Activated CD8-positive, alpha-beta memory T cell treated with anti-CD3 and anti-CD28 coated beads for 36 hours (primary cell): ENCODE measurements around the gene DRG2. TPM values are rescaled to one million over a fixed set of nuclear protein-coding genes. Genes with fewer than 3 reads are reported as not detected.

Source experiments
- CTCF ChIA-PET: fragments of 350-600 bp; sonication (Branson Sonifier 250); formaldehyde crosslinking; loops from one replicate; lab custom pipeline; 2021; ENCODE audit warnings: antibody characterized with exemption; lab: Charles Lee
- POLR2A ChIA-PET: fragments of 350-600 bp; sonication (Branson Sonifier 250); formaldehyde crosslinking; loops from one replicate; lab custom pipeline; 2021; ENCODE audit warnings: antibody characterized with exemption; lab: Charles Lee
- total RNA-seq, 2 experiments: library from RNA; stranded (reverse); gene quantifications; one replicate each; pipeline ENCODE4 v1.2.3, GENCODE V29; 2021

DRG2 gene
- total RNA-seq, 2 experiments from 2014 or later = 53.2 to 53.7 TPM

DNA sequence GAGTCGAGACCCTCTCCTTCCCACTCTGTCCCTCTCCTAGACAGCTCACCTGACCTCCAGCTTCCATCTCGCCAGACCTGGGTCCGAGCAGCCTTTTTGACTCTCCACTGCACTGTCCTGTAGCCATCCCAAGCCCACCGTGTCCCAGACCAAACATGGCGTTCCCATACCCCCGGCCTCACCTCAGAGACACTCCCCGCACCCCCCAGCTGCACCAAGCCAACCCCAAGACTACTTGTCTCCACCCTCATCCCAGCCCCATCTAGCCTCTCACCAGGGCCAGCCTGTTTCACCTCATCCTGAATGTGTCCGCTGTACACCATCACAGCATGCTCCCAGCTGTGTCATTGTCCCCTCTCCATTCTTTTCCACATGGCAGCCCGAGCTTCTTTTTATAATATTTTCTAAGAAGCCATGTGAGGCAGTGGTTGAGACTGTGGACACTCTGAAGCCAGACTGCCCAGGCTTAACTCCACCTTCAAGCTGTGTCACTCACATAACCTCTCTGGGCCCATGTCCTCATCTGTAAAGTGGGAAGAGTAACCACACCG is 22.3 kb downstream of the DRG2 start:
- POLR2A ChIA-PET = no interaction called here
- CTCF ChIA-PET = interaction anchor here (1.0 kb wide), 1 partner anchor 107 kb away, joined by 3 read pairs; no protein-coding TSS in a partner anchor

DNA sequence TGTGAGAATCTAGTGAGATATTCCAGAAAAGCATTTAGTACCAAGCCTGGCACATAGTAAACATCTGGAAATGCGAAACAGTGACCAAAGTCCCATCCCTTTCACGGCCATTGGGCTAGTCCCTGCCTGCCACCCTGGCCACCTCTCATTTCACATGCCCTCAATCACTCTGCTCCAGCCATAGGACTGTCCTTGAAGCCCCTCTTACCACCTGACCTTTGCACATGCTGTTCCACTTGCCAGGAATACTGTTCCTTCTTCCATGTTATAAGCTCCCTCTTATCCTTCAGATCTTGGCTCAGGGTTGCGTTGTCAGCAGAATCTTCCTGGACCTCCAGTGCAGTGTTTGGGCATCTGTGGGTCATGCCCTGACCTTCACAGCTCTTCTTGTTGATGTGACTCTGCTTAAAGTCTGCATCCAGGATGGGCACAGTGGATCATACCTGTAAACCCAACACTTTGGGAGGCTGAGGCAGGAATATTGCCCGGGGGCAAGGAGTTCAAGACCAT is 22.9 kb downstream of the DRG2 start:
- ChIA-PET POLR2A (no interaction called here), CTCF (interaction anchor here (1.9 kb wide), 1 partner anchor 14 kb away, joined by 4 read pairs; no protein-coding TSS in a partner anchor)

- ChIA-PET CTCF (interaction anchor here (1.9 kb wide), 1 partner anchor 13 kb away, joined by 4 read pairs; no protein-coding TSS in a partner anchor), POLR2A (no interaction called here)
Observed at GRCh38 chr17:18111330-18111971, 23.7 kb downstream of the DRG2 start.

- ChIA-PET POLR2A (no interaction called here), CTCF (interaction anchor here (0.7 kb wide), 1 partner anchor 42 kb away, joined by 3 read pairs; no protein-coding TSS in a partner anchor)
Observed at GRCh38 chr17:18115517-18115916, 27.8 kb downstream of the DRG2 start.

GRCh38 chr17:18116078-18116477 is 28.3 kb downstream of the DRG2 start:
- POLR2A ChIA-PET = no interaction called here
- CTCF ChIA-PET = no interaction called here

DNA sequence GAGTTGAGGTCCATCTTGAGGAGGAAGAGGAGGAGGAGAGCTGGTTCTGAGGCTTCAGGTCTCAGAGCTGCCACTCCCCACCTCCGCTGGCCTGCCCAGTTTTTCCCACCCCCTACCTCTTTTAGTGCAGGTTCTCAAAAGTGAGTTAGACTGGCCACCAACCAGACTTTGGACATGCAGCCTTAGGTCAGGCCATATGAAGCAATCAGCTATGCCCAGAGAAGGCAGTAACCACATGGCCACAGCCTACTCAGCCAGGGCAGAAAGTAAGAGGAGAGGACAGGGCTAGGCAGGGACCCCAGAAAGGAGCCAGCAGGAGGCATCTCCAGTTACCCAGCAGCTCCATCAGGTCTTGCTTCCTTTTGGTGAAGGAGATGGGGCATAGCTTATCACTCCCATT is 29.8 kb downstream of the DRG2 start:
- CTCF ChIA-PET = no interaction called here

GRCh38 chr17:18117982-18118975 is 30.5 kb downstream of the DRG2 start:
- ChIA-PET CTCF (no interaction called here), POLR2A (no interaction called here)

More for the DNA sequence above, 29.8 kb downstream of the DRG2 start:
- POLR2A ChIA-PET = no interaction called here

DNA sequence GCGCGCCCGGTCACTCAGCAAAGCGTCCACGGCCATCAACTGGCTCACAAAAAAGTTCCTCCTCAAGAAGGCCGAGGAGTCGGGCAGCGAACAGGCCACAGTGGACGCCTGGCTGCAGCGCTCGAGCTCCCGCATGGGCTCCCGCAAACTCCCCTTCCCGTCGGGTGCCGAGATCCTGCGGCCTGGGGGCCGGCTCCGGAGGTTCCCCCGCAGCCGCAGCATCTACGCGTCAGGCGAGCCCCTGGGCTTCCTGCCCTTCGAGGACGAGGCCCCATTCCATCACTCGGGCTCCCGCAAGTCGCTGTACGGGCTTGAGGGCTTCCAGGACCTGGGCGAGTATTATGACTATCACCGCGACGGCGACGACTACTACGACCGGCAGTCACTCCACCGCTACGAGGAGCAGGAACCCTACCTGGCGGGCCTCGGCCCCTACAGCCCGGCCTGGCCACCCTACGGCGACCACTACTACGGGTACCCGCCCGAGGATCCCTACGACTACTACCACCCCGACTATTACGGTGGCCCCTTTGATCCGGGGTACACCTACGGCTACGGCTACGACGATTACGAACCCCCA is 31.5 kb downstream of the DRG2 start:
- POLR2A ChIA-PET = no interaction called here
- CTCF ChIA-PET = no interaction called here

GRCh38 chr17:18119938-18120337 is 32.2 kb downstream of the DRG2 start:
- ChIA-PET CTCF (no interaction called here), POLR2A (no interaction called here)

DNA sequence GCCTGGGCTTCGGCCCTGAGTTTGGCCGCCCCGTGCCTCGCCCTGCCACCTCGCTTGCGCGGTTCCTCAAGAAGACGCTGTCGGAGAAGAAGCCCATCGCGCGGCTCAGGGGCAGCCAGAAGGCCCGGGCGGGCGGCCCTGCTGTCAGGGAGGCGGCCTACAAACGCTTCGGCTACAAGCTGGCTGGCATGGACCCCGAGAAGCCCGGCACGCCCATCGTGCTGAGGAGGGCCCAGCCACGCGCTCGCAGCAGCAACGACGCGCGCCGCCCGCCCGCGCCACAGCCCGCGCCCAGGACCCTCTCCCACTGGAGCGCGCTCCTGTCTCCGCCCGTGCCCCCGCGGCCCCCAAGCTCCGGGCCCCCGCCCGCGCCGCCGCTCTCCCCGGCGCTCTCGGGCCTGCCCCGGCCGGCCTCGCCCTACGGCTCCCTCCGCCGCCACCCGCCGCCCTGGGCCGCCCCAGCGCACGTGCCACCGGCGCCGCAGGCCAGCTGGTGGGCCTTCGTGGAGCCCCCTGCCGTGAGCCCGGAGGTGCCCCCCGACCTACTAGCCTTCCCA is 32.8 kb downstream of the DRG2 start:
- CTCF ChIA-PET = no interaction called here
- POLR2A ChIA-PET = no interaction called here

- CTCF ChIA-PET = no interaction called here
- POLR2A ChIA-PET = no interaction called here
Observed at GRCh38 chr17:18121144-18121910, 33.6 kb downstream of the DRG2 start.

- ChIA-PET POLR2A (no interaction called here), CTCF (interaction anchor here (1.6 kb wide), 1 partner anchor 12 kb away, joined by 4 read pairs; no protein-coding TSS in a partner anchor)
Observed at GRCh38 chr17:18122990-18123753, 35.4 kb downstream of the DRG2 start.

DNA sequence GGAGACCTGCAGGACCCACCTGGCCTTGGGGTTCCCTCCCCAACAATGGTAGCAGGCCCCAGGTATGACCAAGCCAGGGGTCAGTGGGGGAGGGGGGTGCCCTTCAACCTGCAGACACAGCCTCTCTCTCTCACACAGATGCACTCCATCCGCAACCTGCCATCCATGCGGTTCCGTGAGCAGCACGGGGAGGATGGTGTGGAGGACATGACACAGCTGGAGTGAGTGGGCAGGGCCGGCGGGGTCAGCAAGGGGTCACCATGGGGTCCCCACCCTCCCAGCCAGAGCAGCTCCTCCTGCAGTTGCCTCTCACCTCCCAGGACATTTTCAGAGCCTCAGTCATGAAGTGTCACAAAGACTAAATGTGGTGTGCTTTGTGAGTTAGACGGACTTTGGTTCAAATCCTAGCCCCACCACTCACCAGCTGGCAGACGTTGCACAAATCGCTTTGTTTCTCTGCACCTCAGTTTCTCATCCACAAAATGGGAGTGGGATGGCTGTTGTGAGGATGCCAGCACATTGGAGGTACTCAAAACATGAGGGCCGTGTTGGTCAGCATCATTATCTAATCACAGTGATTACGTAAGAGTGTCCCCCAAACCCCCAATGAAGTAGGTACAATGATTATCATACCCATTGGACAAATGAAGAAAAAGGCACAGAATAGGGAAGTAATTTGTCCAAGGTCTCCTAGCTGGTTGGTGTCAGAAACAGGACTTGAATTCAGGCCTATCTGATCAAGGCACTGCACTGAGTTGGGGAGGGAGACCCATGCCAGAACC is 36.8 kb downstream of the DRG2 start:
- POLR2A ChIA-PET = no interaction called here
- CTCF ChIA-PET = interaction anchor here (1.6 kb wide), 1 partner anchor 13 kb away, joined by 4 read pairs; no protein-coding TSS in a partner anchor

DNA sequence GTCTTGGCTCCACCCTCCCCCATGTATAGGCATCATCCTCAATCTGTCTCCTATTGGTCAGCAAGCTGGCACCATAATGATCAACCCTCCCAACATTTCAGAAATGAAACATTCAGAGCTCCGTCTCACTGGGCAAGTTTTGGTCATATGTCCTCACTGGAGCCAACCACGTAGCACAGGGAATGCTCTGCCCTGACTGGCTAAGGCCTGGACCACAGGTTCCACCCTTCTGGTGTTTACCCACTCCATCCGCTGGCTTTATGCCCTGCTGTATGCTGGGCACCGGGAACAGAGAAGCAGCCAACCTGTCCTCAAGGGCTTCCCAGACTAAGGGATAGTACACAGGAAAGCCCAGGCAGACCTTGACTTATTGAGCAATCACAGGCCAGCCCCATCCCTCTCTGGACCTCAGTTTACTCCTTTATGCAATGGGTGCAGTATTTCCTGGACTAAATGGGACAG is 41.3 kb downstream of the DRG2 start:
- CTCF ChIA-PET = no interaction called here

DNA sequence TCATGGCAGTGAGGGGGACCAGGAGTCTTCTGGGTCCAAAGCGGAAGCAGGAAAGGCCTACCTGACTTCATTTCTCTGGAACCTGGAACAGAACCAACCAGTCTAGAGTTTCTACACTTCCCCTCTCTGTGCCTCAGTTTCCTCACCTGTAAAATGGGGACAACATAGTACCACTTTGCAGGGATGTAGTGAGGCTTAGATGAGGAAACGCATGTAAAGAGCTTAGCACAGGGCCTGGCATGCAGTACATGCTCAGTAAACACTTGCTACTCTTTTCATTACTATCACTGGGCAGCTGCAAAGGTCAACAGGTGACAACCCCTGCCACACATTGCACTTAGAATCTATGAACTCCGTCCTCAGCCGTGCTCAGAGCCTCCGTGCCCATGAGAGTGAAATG is 45.0 kb downstream of the DRG2 start:
- ChIA-PET CTCF (no interaction called here), POLR2A (no interaction called here)

More for the DNA sequence above, 41.3 kb downstream of the DRG2 start:
- POLR2A ChIA-PET = no interaction called here

GRCh38 chr17:18136357-18136756 is 48.6 kb downstream of the DRG2 start:
- POLR2A ChIA-PET = no interaction called here
- CTCF ChIA-PET = no interaction called here
